Epithelial cell of alveolus of lung (primary cell): ENCODE data around the gene COL12A1. TPM values are rescaled to one million over a fixed set of nuclear protein-coding genes. Genes with fewer than 3 reads are reported as not detected.

ENCODE experiments used
- total RNA-seq: library from RNA; depleted of rRNA; stranded (reverse); fragments of >200 nt; gene quantifications from 2 replicates; pipeline ENCODE4 v1.2.1, GENCODE V29; 2015

The COL12A1 gene
- total RNA-seq, result 110 and 455 TPM in 2 replicates

GRCh38 chr6:75205776-75206575 lies at the start of gene COL12A1:
Gene COL12A1, minus strand, starts transcription at chr6:75206053. Its CDS starts 3,261 bp downstream, at chr6:75202792.

GRCh38 chr6:75243333-75244062 lies 37.6 kb upstream of the COL12A1 start, which contains the start of gene COX7A2:
Gene COX7A2, minus strand, starts transcription at chr6:75243801. Its CDS starts 67 bp downstream, at chr6:75243734.

Other genes starting within 250 kb of the COL12A1 start
- gene COX7A2, start 37.7 kb upstream of the COL12A1 start, total RNA-seq, result 352 and 422 TPM in 2 replicates
- 128 and 144 TPM in 2 replicates for gene TMEM30A, start 78.7 kb upstream of the COL12A1 start, total RNA-seq